ENCODE data around the gene FLNB.

FLNB gene

GRCh38 chr3:58013099-58013498, 4.9 kb downstream of the FLNB start:
- TF ChIP-seq, protein P1, sequence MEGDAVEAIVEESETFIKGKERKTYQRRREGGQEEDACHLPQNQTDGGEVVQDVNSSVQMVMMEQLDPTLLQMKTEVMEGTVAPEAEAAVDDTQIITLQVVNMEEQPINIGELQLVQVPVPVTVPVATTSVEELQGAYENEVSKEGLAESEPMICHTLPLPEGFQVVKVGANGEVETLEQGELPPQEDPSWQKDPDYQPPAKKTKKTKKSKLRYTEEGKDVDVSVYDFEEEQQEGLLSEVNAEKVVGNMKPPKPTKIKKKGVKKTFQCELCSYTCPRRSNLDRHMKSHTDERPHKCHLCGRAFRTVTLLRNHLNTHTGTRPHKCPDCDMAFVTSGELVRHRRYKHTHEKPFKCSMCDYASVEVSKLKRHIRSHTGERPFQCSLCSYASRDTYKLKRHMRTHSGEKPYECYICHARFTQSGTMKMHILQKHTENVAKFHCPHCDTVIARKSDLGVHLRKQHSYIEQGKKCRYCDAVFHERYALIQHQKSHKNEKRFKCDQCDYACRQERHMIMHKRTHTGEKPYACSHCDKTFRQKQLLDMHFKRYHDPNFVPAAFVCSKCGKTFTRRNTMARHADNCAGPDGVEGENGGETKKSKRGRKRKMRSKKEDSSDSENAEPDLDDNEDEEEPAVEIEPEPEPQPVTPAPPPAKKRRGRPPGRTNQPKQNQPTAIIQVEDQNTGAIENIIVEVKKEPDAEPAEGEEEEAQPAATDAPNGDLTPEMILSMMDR (conservative IDR thresholded peaks at IDR 0.05): no peak
- peak overlapping the region; percentile 94; the same call in 1 of the 2 replicates for H3K27ac ChIP-seq

DNA sequence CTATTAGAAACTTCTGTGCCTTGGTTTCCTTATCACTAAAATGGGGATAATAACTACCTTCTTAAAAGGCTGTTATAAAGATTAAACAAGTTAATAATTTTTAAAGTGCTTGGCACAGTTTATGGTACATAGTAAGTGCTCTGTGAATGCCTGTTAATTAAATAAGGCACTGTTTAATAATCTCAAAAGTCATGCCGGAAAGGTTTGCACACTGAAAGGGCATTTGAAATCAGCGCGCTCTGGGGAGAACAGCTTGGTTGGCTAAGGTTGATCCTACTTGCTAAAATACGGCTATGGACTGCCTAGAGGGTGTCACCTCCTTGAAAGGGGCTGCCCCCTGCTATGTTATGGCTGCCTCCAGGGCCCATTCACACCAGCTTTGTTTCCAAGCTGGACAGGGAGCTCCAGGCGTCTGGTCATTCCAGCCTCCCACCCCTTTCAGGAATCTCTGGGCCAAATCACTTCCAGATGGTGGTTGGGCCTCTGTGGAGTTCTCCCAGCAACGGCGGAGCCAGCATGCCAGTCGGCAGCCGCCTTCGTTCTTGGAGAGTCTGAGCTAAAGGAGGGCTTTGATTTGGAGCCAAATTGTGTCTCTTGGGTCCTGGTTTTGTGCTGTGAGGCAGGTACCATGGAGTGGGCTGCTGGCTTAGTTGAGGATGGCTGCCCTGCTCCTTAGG, 5.9 kb downstream of the FLNB start:
- peak overlapping the region; percentile 25; the same call in 1 of the 2 replicates for H3K27ac ChIP-seq
- TF ChIP-seq, protein P1 (conservative IDR thresholded peaks at IDR 0.05): no peak

DNA sequence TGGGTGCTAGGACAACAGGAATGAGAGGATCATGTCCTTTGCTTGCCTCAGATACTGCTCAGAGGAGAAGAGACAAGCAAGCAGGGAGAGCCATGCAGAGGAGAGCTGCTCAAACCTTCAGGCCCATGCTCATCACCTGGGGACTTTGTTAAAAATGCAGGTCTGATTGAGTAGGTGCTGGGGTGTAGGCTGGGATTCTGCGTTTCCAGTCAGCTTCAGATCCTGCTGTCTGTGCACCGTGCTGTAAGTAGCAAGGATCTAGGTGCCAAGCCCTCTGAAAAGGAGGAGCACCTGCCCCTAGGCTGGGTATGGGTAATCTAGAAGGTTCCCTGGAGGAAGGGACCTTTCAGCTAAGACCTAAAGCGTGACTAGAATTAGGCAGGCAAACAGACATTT, 7.3 kb downstream of the FLNB start:
- TF ChIP-seq, protein P1 (conservative IDR thresholded peaks at IDR 0.05): no peak
- H3K27ac ChIP-seq: peak overlapping the region; percentile 25

GRCh38 chr3:58016710-58017109, 8.5 kb downstream of the FLNB start:
- TF ChIP-seq, protein P1 (conservative IDR thresholded peaks at IDR 0.05): no peak
- H3K27ac ChIP-seq: peak overlapping the region; percentile 75

DNA sequence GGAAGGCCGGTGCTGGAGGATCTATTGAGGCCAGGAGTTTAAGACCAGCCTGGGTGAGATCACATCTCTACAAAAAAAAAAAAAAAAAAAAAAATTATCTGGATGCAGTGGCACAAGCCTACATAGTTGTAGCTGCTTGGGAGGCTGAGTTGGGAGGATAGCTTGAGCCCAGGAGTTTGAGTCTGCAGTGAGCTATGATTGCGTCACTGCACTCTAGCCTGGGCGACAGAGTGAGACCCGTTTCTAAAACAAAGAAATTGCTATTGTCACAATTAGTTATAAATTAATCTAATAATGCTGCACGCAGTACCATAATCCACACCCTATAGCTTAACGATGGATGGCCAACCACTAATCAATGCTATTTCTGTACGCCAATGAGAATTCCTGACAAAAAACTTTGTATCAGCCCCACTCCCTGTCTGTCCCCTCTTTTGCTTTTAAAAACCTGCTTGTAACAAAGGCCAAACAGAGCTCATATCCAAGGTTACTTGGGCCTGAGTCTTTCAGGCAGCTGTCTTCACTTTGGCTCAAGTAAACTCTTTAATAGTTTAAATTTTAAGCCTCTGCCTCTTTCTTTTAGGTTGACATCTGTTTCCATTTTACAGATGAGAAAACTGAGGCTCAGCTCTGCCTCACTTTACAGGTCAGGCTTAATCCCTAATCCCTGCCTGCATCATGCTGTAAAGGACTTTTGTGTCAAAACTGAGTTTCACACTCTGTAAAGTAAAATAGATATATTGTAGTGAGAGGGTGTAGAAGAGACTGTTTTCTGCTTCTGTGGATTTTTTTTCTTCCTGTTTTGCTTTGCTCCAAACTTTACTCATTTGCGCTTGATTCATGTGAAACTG, 10.9 kb downstream of the FLNB start:
- TF ChIP-seq, protein P1 (conservative IDR thresholded peaks at IDR 0.05): no peak
- peak overlapping the region; percentile 75 for H3K27ac ChIP-seq

DNA sequence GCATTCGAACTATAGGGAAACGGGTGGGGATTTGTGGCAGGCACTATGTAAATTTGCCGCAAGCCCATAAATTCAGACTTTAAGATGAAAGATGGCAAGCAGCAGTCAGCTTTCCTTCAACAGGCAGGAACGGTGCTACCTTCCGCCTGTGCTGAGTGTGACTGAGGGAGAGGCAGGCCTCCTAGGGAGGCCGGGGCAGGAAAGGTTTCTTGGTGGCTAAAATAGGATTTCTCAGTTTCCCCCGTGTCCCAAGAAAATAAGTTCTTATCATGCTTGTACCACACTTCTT, 12.5 kb downstream of the FLNB start:
- peak overlapping the region; percentile 75 for H3K27ac ChIP-seq
- TF ChIP-seq, protein P1 (conservative IDR thresholded peaks at IDR 0.05): no peak

DNA sequence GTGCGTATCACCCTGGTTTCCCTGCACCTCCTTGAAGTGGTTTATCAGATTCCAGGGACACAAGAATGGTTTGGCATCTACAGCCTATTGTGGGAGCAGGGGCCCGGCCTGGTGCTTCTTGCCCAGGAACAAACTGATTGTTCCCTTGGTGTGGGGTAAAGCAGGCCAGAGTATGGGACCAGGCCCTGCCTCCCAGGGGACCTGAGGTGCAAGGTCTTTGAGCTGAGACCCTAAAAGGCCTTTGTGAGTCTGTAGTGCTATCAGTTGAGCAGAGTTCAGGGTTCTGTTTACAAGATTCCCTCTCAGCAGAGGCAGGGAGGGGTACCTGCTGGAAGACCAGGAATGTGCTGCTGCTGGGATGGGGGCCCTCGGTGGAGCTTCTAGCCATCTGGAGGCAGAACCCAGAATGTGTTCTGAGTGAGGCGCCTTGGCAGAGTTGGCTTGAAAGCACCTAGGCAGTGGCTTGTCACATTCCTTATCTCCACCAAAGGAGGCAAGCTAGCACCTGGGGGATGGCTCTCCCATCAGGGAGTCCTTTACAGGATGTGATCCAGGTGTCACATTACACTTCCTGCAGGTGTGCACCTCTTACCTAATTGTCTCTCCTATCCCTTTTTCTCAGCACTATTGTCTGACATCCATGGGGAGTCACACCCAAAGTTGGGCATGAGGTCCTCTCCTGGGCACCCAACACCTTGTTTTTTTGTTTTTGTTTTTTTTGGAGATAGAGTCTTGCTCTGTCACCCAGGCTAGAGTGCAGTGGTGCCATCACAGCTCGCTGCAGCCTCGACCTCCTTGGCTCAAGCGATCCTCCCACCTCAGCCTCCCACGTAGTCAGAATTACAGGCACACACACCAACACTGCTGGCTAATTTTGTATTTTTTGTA, 13.1 kb downstream of the FLNB start:
- TF ChIP-seq, protein P1 (conservative IDR thresholded peaks at IDR 0.05): no peak
- H3K27ac ChIP-seq: peak overlapping the region; percentile 75

Measured in VCaP (cell line).